ENCODE measurements around the gene DYRK1A.

Gene DYRK1A

DNA sequence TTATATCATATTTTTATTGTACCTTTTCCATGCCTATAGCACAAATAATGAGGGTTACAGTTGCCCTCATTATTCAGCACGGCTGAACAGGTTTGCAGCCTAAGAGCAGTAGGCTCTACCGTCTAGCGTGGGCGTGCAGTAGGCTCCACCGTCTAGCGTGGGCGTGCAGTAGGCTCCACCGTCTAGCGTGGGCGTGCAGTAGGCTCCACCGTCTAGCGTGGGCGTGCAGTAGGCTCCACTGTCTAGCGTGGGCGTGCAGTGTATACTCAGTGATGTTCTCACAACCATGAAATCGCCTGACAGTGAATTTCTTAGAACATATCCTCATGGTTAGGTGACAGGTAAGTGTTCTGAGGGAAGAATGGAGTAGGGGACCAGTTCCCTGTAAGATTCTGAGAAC is 84.9 kb downstream of the DYRK1A start:
- no peak overlapping the region for H3K4me3 ChIP-seq (ENCODE audit: insufficient read depth, low read length, poor library complexity, severe bottlenecking)
- H3F3A ChIP-seq (ENCODE audit: insufficient read depth): no peaks in the 10 kb centered on the region
- H3K9ac ChIP-seq (ENCODE audit: low read length): no peak overlapping the region
- H2AFZ ChIP-seq (ENCODE audit: low read depth, low read length, severe bottlenecking): no peak overlapping the region
- H3K27me3 ChIP-seq (ENCODE audit: low read length): no peaks in the 10 kb centered on the region
- no peaks in the 10 kb centered on the region for H3K9me3 ChIP-seq (ENCODE audit: insufficient read depth, low read length)
- H3K9me2 ChIP-seq (replicated peaks; ENCODE audit: insufficient read depth, low read length): no peaks in the 10 kb centered on the region
- TF ChIP-seq, protein P1, sequence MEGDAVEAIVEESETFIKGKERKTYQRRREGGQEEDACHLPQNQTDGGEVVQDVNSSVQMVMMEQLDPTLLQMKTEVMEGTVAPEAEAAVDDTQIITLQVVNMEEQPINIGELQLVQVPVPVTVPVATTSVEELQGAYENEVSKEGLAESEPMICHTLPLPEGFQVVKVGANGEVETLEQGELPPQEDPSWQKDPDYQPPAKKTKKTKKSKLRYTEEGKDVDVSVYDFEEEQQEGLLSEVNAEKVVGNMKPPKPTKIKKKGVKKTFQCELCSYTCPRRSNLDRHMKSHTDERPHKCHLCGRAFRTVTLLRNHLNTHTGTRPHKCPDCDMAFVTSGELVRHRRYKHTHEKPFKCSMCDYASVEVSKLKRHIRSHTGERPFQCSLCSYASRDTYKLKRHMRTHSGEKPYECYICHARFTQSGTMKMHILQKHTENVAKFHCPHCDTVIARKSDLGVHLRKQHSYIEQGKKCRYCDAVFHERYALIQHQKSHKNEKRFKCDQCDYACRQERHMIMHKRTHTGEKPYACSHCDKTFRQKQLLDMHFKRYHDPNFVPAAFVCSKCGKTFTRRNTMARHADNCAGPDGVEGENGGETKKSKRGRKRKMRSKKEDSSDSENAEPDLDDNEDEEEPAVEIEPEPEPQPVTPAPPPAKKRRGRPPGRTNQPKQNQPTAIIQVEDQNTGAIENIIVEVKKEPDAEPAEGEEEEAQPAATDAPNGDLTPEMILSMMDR (IDR thresholded peaks at IDR 0.05; ENCODE audit: insufficient read depth, low read length, poor library complexity, severe bottlenecking): no peak
- TF ChIP-seq EZH2phosphoT487 (conservative IDR thresholded peaks at IDR 0.05; ENCODE audit: low read length): no peak
- peaks cover 4% of the 10 kb centered on the region; the same call in 1 of the 2 replicates for H3K36me3 ChIP-seq (ENCODE audit: low read length)
- H3K27ac ChIP-seq (ENCODE audit: low read depth, low read length): no peak overlapping the region
- H3K79me2 ChIP-seq (ENCODE audit: insufficient read depth, low read length): peaks cover 100% of the 10 kb centered on the region
- peaks cover 45% of the 10 kb centered on the region for H4K20me1 ChIP-seq (ENCODE audit: low read depth, low read length)
- no peak overlapping the region for H3K4me2 ChIP-seq (ENCODE audit: low read depth, low read length, poor library complexity, severe bottlenecking)

DNA sequence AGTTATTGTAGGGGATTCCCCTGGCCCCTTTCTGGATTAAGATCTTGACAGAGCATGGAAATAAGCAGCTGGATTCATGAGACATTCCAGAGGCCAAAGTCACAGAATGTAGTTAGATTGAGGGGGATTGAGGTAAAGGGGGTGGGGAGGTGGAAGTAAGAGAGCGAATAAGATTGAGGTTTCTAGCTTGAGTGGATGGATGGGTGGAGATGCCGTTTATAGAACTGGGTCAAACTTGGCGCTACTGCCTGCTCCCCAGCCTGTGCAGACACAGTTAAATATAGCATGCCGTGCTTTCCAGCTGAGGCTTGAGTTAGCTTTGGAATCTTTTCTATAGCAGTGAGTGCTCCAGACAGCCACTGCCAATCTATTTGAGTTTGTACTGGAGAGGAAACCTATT is 85.7 kb downstream of the DYRK1A start:
- Histone ChIP-seq H3K27me3 (ENCODE audit: low read length) (no peaks in the 10 kb centered on the region), H3K4me3 (ENCODE audit: insufficient read depth, low read length, poor library complexity, severe bottlenecking) (no peak overlapping the region), H3K9ac (ENCODE audit: low read length) (no peak overlapping the region), H4K20me1 (ENCODE audit: low read depth, low read length) (peaks cover 43% of the 10 kb centered on the region), H3K4me2 (ENCODE audit: low read depth, low read length, poor library complexity, severe bottlenecking) (no peak overlapping the region), H3K79me2 (ENCODE audit: insufficient read depth, low read length) (peaks cover 100% of the 10 kb centered on the region), H3F3A (ENCODE audit: insufficient read depth) (no peaks in the 10 kb centered on the region), H3K27ac (ENCODE audit: low read depth, low read length) (no peak overlapping the region), H3K9me3 (ENCODE audit: insufficient read depth, low read length) (no peaks in the 10 kb centered on the region), H3K36me3 (ENCODE audit: low read length) (peaks cover 4% of the 10 kb centered on the region; the same call in 1 of the 2 replicates), H3K9me2 (replicated peaks; ENCODE audit: insufficient read depth, low read length) (no peaks in the 10 kb centered on the region), H2AFZ (ENCODE audit: low read depth, low read length, severe bottlenecking) (no peak overlapping the region)
- no peak for TF ChIP-seq EZH2phosphoT487 (conservative IDR thresholded peaks at IDR 0.05; ENCODE audit: low read length)
- TF ChIP-seq, protein P1 (IDR thresholded peaks at IDR 0.05; ENCODE audit: insufficient read depth, low read length, poor library complexity, severe bottlenecking): no peak

DNA sequence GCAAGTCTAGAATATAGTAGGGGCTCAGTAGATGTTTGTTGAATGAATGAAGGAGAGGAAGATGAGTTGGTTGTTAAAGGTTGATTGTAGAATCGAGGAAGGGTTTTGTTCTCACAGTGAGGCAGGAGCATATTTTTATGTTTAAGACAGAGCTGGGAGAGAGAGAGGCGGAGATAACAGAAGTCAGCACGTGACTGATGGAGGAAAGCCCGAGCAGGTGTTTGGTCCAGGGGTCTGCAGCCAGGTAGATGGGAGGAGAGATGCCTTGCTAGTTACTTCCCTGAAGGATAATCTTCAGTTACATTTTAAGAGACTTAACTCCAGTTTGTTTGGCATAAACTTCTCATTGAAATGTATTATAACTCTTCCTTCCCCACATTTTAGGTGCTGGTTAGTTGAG is 86.8 kb downstream of the DYRK1A start:
- Histone ChIP-seq H3K27ac (ENCODE audit: low read depth, low read length) (no peak overlapping the region), H3F3A (ENCODE audit: insufficient read depth) (no peaks in the 10 kb centered on the region), H3K9me3 (ENCODE audit: insufficient read depth, low read length) (no peaks in the 10 kb centered on the region), H3K79me2 (ENCODE audit: insufficient read depth, low read length) (peaks cover 99% of the 10 kb centered on the region), H3K36me3 (ENCODE audit: low read length) (peaks cover 4% of the 10 kb centered on the region; the same call in 1 of the 2 replicates), H3K27me3 (ENCODE audit: low read length) (no peaks in the 10 kb centered on the region), H2AFZ (ENCODE audit: low read depth, low read length, severe bottlenecking) (no peak overlapping the region), H3K4me2 (ENCODE audit: low read depth, low read length, poor library complexity, severe bottlenecking) (no peak overlapping the region), H3K9ac (ENCODE audit: low read length) (no peak overlapping the region), H4K20me1 (ENCODE audit: low read depth, low read length) (peaks cover 33% of the 10 kb centered on the region; the same call in 1 of the 2 replicates), H3K9me2 (replicated peaks; ENCODE audit: insufficient read depth, low read length) (no peaks in the 10 kb centered on the region), H3K4me3 (ENCODE audit: insufficient read depth, low read length, poor library complexity, severe bottlenecking) (no peak overlapping the region)
- no peak for TF ChIP-seq EZH2phosphoT487 (conservative IDR thresholded peaks at IDR 0.05; ENCODE audit: low read length)
- TF ChIP-seq, protein P1 (IDR thresholded peaks at IDR 0.05; ENCODE audit: insufficient read depth, low read length, poor library complexity, severe bottlenecking): no peak
